ENCODE data around the gene SGTA.

GRCh38 chr19:2808129-2808941 is 25.3 kb upstream of the SGTA start:
- TF ChIP-seq CTCF (IDR thresholded peaks at IDR 0.05; ENCODE audit: low read length) (no peak), EZH2 (IDR thresholded peaks at IDR 0.05; ENCODE audit: borderline replicate concordance, low read length) (no peak)

All from OCI-LY1 (cell line).